D721Med (cell line): ENCODE results near the gene PDZRN3.

ENCODE experiments used
- DNase-seq: peaks from one replicate; pipeline ENCODE4 v3.0.0; 2011; ENCODE audit warnings: low spot score; ENCODE audit not compliant: insufficient read length
- FAIRE-seq: peaks from 2 replicates; lab custom pipeline; 2011; peaks lifted over from hg19 to GRCh38; lab: Jason Lieb, UNC
- CTCF ChIP-seq: IDR thresholded peaks from 2 replicates; pipeline ENCODE4 v1.5.1; 2012; ENCODE audit warnings: mild to moderate bottlenecking, control low read depth; ENCODE audit not compliant: insufficient read depth; ENCODE audit errors: missing control alignments

Gene PDZRN3

GRCh38 chr3:73404435-73404834 lies 220.3 kb downstream of the PDZRN3 start:
- no peak for DNase-seq
- no peak for TF ChIP-seq CTCF
- no peak for FAIRE-seq

- DNase-seq (no peak), FAIRE-seq (no peak)
- no peak for TF ChIP-seq CTCF
Observed at GRCh38 chr3:73403444-73403843, 221.3 kb downstream of the PDZRN3 start.

GRCh38 chr3:73401616-73402279 lies 223.0 kb downstream of the PDZRN3 start:
- TF ChIP-seq CTCF, result no peak
- FAIRE-seq (no peak), DNase-seq (no peak)

GRCh38 chr3:73401059-73401458 lies 223.7 kb downstream of the PDZRN3 start:
- FAIRE-seq (no peak), DNase-seq (no peak)
- TF ChIP-seq CTCF, result no peak

GRCh38 chr3:73399666-73400253 lies 225.0 kb downstream of the PDZRN3 start:
- no peak for TF ChIP-seq CTCF
- DNase-seq, result no peak
- FAIRE-seq, result no peak

- DNase-seq (no peak), FAIRE-seq (no peak)
- TF ChIP-seq CTCF, result no peak
Observed at GRCh38 chr3:73399106-73399505, 225.6 kb downstream of the PDZRN3 start.

- FAIRE-seq, result no peak
- TF ChIP-seq CTCF, result no peak
- no peak for DNase-seq
Observed at GRCh38 chr3:73398084-73398483, 226.7 kb downstream of the PDZRN3 start.
